K562 (cell line): Measurements from ENCODE around the gene ZBTB16. TPM values are rescaled to one million over a fixed set of nuclear protein-coding genes. Genes with fewer than 3 reads are reported as not detected.
A peak's percentile ranks its signal among the peaks of the same experiment; 100 is the strongest.

ENCODE experiments used
- ATF2 ChIP-seq: sonication (generic); formaldehyde crosslinking; IDR thresholded peaks from 2 replicates; pipeline ENCODE4 v1.8.1; 2022; ENCODE audit warnings: missing genetic modification reagents
- COPS2 ChIP-seq: fragments of 450-650 bp; conservative IDR thresholded peaks from 2 replicates; pipeline ENCODE4 v1.6.1; 2016; ENCODE audit warnings: mild to moderate bottlenecking, moderate library complexity
- ETS2 ChIP-seq: IDR thresholded peaks from 2 replicates; pipeline ENCODE4 v1.6.1; 2016; ENCODE audit warnings: borderline replicate concordance, missing genetic modification characterization, mild to moderate bottlenecking, moderate library complexity, missing compliant biosample characterization; ENCODE audit not compliant: poor library complexity, severe bottlenecking
- EWSR1 ChIP-seq: fragments of 450-650 bp; IDR thresholded peaks from 2 replicates; pipeline ENCODE4 v1.6.1; 2018; ENCODE audit warnings: borderline replicate concordance, mild to moderate bottlenecking, low read depth, moderate library complexity; ENCODE audit not compliant: partially characterized antibody
- FOXA1 ChIP-seq: fragments of 450-650 bp; IDR thresholded peaks from 2 replicates; pipeline ENCODE4 v1.6.1; 2016; ENCODE audit warnings: mild to moderate bottlenecking, borderline replicate concordance
- FOXJ2 ChIP-seq: fragments of 200-800 bp; sonication (Bioruptor generic); IDR thresholded peaks from 2 replicates; pipeline ENCODE4 v1.6.1; 2016; ENCODE audit warnings: missing genetic modification characterization, missing compliant biosample characterization
- KLF1 ChIP-seq: fragments of 450-650 bp; IDR thresholded peaks from 2 replicates; pipeline ENCODE4 v1.6.1; 2016; ENCODE audit warnings: missing genetic modification characterization, missing compliant biosample characterization
- MCM5 ChIP-seq: fragments of 450-650 bp; IDR thresholded peaks from 2 replicates; pipeline ENCODE4 v1.6.1; 2016; ENCODE audit warnings: low read depth
- NKRF ChIP-seq: fragments of 450-650 bp; IDR thresholded peaks from 2 replicates; pipeline ENCODE4 v1.6.1; 2016; ENCODE audit warnings: borderline replicate concordance
- NR4A1 ChIP-seq, 2 experiments: fragments of 250-450 bp in 1 of 2; fragments of 450-650 bp in 1 of 2; sonication (Bioruptor Pico) in 1 of 2; IDR thresholded peaks; 2 replicates each; pipeline versions ENCODE4 v1.4.0 to v1.6.1; 2016 to 2020; ENCODE audit warnings: mild to moderate bottlenecking in 2 of 2, missing compliant biosample characterization in 1 of 2, missing genetic modification characterization in 1 of 2, moderate library complexity in 1 of 2
- PURB ChIP-seq: sonication (generic); formaldehyde crosslinking; IDR thresholded peaks from 2 replicates; pipeline ENCODE4 v1.9.0; 2021; ENCODE audit warnings: low read depth, mild to moderate bottlenecking, missing genetic modification reagents
- RUNX1 ChIP-seq: sonication (generic); IDR thresholded peaks from 2 replicates; pipeline ENCODE4 v1.6.1; 2016; ENCODE audit warnings: antibody characterized with exemption, low read depth
- SIN3A ChIP-seq, 2 experiments: fragments of 150-350 bp in 1 of 2; IDR thresholded peaks; 2 replicates each; pipeline ENCODE4 v1.6.1; 2011 to 2016; ENCODE audit warnings: borderline replicate concordance in 2 of 2, low read depth in 2 of 2, low read length in 2 of 2, mild to moderate bottlenecking in 2 of 2, moderate library complexity in 2 of 2; ENCODE audit not compliant: control insufficient read depth in 1 of 2
- SIRT6 ChIP-seq: IDR thresholded peaks from one replicate; pipeline ENCODE4 v1.6.1; 2012; ENCODE audit warnings: low read depth, mild to moderate bottlenecking, control low read depth, inconsistent platforms, low read length, moderate library complexity
- ZFPM2 ChIP-seq: fragments of 250-450 bp; sonication (Bioruptor Pico); IDR thresholded peaks from 2 replicates; pipeline ENCODE4 v1.5.1; 2022; ENCODE audit warnings: mild to moderate bottlenecking
- ZNF24 ChIP-seq: fragments of 450-650 bp; IDR thresholded peaks from 2 replicates; pipeline ENCODE4 v1.6.1; 2016
- ZNF830 ChIP-seq: fragments of 250-450 bp; sonication (Bioruptor Pico); IDR thresholded peaks from 2 replicates; pipeline ENCODE4 v1.5.0; 2021; ENCODE audit warnings: mild to moderate bottlenecking
- polyA plus RNA-seq, 8 experiments: library from polyadenylated mRNA; depleted of rRNA in 4 of 8; stranded (reverse) in 5 of 8; unstranded in 3 of 8; fragments of >200 nt; fragmentation: Nextera tagmentation in 2 of 8; fragmentation: Illumina TruSeq in 1 of 8; extraction: Ambion mirVana in 2 of 8; extraction: Trizol in 1 of 8; gene quantifications; 2 replicates each; pipeline versions ENCODE4 v1.2.1 to v1.2.3, GENCODE V29; 2011 to 2014; ENCODE audit warnings: inconsistent platforms in 1 of 8, missing spikeins in 1 of 8
- total RNA-seq, 7 experiments: library from RNA; depleted of rRNA in 6 of 7; stranded (reverse); fragments of >200 nt in 6 of 7; fragmentation: Illumina TruSeq in 2 of 7; extraction: Trizol in 2 of 7; gene quantifications; 2 replicates each; pipeline versions ENCODE4 v1.2.1 to v1.2.3, GENCODE V29; 2011 to 2021; ENCODE audit warnings: low replicate concordance in 1 of 7
- TF ChIP-seq, protein P1 (sequence below): sonication (generic); formaldehyde crosslinking; IDR thresholded peaks from 2 replicates; pipeline ENCODE4 v1.8.1; 2023; ENCODE audit warnings: mild to moderate bottlenecking, missing genetic modification reagents
- TF ChIP-seq, protein P2 (sequence below), 2 experiments: fragments of 150-350 bp in 1 of 2; IDR thresholded peaks; 2 replicates each; pipeline ENCODE4 v1.6.1; 2012 to 2016; ENCODE audit warnings: low read depth in 2 of 2, low read length in 2 of 2, mild to moderate bottlenecking in 1 of 2, moderate library complexity in 1 of 2

Gene ZBTB16
- total and polyA plus RNA-seq, 9 of the 15 experiments (the other 6 are each of a cell fraction or from before 2014, with no cell fraction given), result 0.06 to 0.40 (median 0.24) TPM; not detected in 4

DNA sequence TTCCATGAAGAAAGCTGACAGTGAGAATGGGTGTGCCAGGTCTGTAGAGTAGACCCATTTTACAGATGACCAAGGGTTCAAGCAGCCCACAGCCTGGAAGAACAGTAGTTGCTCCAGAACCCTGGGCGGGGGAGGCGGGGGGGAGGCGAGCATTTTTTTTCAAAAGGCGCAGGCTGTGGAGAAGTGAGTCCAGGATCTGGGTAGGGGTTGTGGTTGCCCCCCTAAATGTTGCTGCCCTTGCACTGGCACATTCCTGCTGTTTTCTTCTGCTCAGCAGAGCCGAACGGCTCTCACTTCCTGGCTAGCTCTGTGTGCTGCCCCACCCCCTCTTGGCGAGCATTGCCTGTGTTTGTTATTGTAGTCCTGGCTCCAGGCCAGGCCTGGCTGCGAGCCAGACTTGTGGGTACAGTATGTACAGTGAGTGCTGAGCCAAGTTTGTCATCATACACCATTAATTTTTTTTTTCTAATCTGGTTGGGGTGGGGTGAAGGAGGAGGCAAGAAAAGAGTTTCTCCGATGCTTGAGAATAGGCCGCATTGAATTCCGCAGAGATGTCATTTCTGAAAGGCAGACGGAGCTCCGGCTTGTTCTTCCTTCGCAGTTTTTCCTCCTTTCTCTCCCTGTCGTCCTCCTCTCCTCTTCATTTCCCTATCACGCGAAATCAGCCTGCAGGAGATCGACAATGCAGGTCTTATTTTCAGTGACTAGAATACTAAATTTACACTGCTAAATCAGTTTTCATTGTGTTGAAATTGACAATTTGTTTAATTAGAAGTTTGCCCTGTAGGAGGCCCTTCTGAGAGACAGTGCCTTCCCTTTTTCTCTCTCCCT, 100.5 kb downstream of the ZBTB16 start (continued):
- no peak for TF ChIP-seq EWSR1
- TF ChIP-seq, protein P1, sequence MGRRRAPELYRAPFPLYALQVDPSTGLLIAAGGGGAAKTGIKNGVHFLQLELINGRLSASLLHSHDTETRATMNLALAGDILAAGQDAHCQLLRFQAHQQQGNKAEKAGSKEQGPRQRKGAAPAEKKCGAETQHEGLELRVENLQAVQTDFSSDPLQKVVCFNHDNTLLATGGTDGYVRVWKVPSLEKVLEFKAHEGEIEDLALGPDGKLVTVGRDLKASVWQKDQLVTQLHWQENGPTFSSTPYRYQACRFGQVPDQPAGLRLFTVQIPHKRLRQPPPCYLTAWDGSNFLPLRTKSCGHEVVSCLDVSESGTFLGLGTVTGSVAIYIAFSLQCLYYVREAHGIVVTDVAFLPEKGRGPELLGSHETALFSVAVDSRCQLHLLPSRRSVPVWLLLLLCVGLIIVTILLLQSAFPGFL (CRISPR knock-in tag), result 0 out of 2 replicates have a peak, but pooled peaks have one; percentile 43
- no peak for TF ChIP-seq NKRF
- no peak for TF ChIP-seq NR4A1 (CRISPR knock-in tag; IDR thresholded peaks at IDR 0.05)
- no peak for TF ChIP-seq NR4A1 (tag; IDR thresholded peaks at IDR 0.05)
- TF ChIP-seq MCM5, result no peak
- TF ChIP-seq ZFPM2 (CRISPR knock-in tag), result no peak
- no peak for TF ChIP-seq RUNX1
- no peak for TF ChIP-seq FOXA1
- no peak for TF ChIP-seq ATF2 (CRISPR knock-in tag)
- TF ChIP-seq, protein P2, sequence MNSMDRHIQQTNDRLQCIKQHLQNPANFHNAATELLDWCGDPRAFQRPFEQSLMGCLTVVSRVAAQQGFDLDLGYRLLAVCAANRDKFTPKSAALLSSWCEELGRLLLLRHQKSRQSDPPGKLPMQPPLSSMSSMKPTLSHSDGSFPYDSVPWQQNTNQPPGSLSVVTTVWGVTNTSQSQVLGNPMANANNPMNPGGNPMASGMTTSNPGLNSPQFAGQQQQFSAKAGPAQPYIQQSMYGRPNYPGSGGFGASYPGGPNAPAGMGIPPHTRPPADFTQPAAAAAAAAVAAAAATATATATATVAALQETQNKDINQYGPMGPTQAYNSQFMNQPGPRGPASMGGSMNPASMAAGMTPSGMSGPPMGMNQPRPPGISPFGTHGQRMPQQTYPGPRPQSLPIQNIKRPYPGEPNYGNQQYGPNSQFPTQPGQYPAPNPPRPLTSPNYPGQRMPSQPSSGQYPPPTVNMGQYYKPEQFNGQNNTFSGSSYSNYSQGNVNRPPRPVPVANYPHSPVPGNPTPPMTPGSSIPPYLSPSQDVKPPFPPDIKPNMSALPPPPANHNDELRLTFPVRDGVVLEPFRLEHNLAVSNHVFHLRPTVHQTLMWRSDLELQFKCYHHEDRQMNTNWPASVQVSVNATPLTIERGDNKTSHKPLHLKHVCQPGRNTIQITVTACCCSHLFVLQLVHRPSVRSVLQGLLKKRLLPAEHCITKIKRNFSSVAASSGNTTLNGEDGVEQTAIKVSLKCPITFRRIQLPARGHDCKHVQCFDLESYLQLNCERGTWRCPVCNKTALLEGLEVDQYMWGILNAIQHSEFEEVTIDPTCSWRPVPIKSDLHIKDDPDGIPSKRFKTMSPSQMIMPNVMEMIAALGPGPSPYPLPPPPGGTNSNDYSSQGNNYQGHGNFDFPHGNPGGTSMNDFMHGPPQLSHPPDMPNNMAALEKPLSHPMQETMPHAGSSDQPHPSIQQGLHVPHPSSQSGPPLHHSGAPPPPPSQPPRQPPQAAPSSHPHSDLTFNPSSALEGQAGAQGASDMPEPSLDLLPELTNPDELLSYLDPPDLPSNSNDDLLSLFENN (IDR thresholded peaks at IDR 0.05; ENCODE audit: low read depth in 2 of 2, low read length in 2 of 2), result peak in 1 of 2 experiments; percentile 64; a peak in 1 of 4 replicates
- TF ChIP-seq ZNF830 (CRISPR knock-in tag), result no peak
- no peak for TF ChIP-seq ETS2 (tag)
- no peak for TF ChIP-seq SIN3A (IDR thresholded peaks at IDR 0.05; ENCODE audit: borderline replicate concordance in 2 of 2, control insufficient read depth in 1 of 2, low read depth in 2 of 2, low read length in 2 of 2)
- TF ChIP-seq PURB (CRISPR knock-in tag), result no peak
- no peak for TF ChIP-seq ZNF24
- no peak for TF ChIP-seq SIRT6
- peak; percentile 90 for TF ChIP-seq FOXJ2 (tag)
- TF ChIP-seq COPS2, result no peak
- no peak for TF ChIP-seq KLF1 (tag)
